ENCODE measurements around the gene ADNP.

Gene ADNP

DNA sequence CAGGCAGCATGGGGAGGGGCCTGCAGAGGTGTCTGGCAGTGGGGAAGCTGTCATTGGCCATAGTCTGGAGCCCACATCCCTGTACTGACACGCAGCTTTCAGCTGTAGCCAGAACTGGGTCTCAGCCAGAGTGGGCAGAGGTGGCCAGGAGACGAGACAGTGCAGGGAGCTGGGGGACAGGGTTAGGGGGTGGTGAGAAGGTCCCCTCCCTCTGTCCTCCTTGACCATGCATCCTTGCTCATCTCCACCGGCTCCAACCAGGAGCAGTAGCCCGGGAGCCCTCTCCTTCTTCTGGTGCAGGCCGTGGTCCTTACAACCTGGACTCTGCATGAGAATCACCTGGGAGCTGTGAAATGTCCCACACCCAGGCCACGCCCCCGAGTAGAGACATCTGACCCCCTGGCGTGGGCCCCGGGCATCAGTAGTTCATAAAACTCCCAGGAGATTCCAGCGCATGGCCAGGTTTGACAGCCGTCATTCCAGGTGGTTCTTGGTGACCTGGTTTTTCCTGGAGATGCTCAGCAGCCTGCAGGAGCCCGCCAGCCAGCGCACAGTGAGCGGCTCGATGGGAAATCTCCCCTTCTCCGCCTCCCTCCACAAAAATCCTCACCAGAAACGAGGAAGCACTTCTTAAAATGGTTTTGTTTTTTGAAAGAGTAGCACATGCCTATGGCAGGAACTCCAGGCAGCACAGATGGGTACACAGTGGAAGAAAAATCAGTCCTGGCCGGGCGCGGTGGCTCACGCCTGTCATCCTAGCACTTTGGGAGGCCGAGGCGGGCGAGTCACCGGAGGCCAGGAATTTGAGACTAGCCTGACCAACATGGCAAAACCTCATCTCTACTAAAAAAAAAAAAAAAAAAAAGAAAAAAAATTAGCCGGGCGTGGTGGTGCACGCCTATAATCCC is 56.2 kb downstream of the ADNP start:
- Histone ChIP-seq H3K4me1 (ENCODE audit: control insufficient read depth, insufficient read depth, low read length) (peaks cover 27% of the 10 kb centered on the region), H3K4me3 (ENCODE audit: insufficient read depth, low read depth, low read length) (no peak overlapping the region), H3K36me3 (ENCODE audit: control insufficient read depth, insufficient read depth, low read length) (no peaks in the 10 kb centered on the region), H3K27ac (ENCODE audit: insufficient read depth, low read depth, low read length, poor library complexity, severe bottlenecking) (no peak overlapping the region), H3K27me3 (ENCODE audit: control insufficient read depth, insufficient read depth, low read length, poor library complexity, severe bottlenecking) (no peaks in the 10 kb centered on the region), H3K9me3 (ENCODE audit: control insufficient read depth, low read length) (no peaks in the 10 kb centered on the region)
- WGBS, 2 experiments: 92 to 93% methylated on average over 28 of the region's 28 CpGs

DNA sequence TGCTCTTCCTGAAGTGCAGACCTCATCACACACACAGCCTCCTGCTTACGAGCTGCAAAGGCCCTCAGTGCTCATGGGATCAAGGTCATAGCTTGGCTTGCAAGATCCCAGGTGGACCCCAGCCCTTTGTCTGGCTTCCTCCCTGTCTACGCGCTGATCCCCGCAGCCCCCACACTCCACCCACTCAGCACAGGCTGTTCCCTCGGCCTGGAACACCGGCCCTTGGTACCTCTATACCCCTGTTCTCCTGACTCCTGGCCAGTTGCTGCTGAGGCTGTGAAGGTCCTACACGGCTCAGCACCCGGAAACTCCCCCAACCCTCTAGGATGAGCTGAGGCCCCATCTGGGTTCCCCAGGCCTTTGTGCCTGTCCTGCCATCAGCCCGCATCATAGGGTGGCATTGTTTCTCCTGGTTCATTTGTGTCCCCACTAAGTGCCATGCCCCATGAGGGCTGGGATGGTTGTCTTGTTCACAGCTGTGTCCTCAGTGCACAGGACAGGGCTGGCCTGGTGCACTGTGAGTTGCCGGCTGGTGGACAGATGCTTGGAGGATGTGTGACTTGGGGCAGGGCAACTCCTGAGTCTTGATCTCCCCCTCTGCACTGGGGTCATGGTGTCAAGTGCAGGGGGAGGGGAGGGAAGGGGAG is 57.0 kb downstream of the ADNP start:
- H3K4me1 ChIP-seq (ENCODE audit: control insufficient read depth, insufficient read depth, low read length): peaks cover 27% of the 10 kb centered on the region
- H3K27ac ChIP-seq (ENCODE audit: insufficient read depth, low read depth, low read length, poor library complexity, severe bottlenecking): no peak overlapping the region
- no peaks in the 10 kb centered on the region for H3K27me3 ChIP-seq (ENCODE audit: control insufficient read depth, insufficient read depth, low read length, poor library complexity, severe bottlenecking)
- no peak overlapping the region for H3K4me3 ChIP-seq (ENCODE audit: insufficient read depth, low read depth, low read length)
- H3K9me3 ChIP-seq (ENCODE audit: control insufficient read depth, low read length): no peaks in the 10 kb centered on the region
- 93 to 94% methylated on average over 10 of the region's 10 CpGs for WGBS, 2 experiments
- no peaks in the 10 kb centered on the region for H3K36me3 ChIP-seq (ENCODE audit: control insufficient read depth, insufficient read depth, low read length)

DNA sequence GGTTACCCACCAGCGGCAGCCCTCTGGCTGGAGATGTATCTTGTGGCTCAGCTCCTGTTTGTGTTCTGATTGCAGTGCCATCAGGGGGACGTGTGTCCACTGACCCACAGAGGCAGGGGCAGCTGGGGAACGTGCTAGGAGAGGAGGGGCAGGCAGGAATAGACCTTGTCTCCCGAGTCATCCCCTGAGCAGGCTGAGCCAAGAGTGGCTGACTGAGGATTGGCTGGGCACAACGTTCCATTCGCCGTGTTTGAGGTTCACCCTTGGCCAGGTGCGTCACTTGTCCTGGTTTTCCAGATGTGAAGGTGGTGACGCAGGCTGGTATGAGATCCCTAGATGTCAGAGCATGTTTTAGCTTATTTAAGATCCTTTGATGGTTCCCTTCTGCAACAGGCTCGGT is 57.7 kb downstream of the ADNP start:
- no peak overlapping the region for H3K27ac ChIP-seq (ENCODE audit: insufficient read depth, low read depth, low read length, poor library complexity, severe bottlenecking)

DNA sequence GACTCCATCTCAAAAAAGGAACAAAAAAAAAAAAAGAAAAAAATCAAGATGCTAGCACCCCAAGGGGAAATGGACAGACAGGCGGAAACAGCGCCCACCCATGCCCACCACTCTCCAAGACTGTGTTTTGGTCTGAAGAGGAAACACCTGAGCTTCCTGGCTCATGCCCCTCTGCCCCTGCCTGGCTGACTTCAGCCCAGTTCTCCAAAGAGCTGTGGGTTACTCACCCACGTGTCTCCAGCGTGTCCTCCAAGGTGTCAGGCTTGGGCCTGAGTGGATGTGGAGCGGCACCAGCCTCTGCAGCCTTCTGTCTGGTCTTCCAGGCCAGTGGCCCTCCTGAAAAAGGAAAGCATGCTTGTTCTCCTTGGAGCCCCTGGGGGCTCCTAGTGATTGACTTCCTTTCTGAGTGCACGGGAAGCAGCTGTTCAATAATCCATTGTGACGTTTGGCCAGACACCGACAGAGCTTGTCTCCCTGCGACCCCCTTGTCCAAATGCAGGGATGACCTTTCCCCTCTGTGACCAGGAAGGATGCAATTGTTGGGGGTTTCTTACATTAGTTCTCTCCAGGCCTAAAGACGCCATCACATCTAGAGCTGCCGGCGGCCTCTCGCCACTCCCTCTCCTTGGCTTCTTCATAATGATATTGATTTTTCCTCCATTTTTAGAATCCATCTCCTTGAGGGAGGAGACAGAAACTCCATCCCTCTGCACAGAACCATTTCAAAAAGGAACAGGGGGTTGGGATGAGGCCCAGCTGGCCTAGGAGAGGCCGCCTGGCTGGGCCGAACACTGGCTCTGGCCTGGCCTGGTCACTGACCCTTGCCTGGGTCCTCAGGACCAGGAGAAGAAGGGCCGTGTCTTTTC is 58.4 kb downstream of the ADNP start:
- Histone ChIP-seq H3K9me3 (ENCODE audit: control insufficient read depth, low read length) (no peaks in the 10 kb centered on the region), H3K27ac (ENCODE audit: insufficient read depth, low read depth, low read length, poor library complexity, severe bottlenecking) (no peak overlapping the region), H3K4me1 (ENCODE audit: control insufficient read depth, insufficient read depth, low read length) (peaks cover 27% of the 10 kb centered on the region), H3K36me3 (ENCODE audit: control insufficient read depth, insufficient read depth, low read length) (no peaks in the 10 kb centered on the region), H3K4me3 (ENCODE audit: insufficient read depth, low read depth, low read length) (no peak overlapping the region), H3K27me3 (ENCODE audit: control insufficient read depth, insufficient read depth, low read length, poor library complexity, severe bottlenecking) (no peaks in the 10 kb centered on the region)
- 85 to 87% methylated on average over 16 of the region's 16 CpGs for WGBS, 2 experiments

More for the DNA sequence above, 57.7 kb downstream of the ADNP start:
- Histone ChIP-seq H3K36me3 (ENCODE audit: control insufficient read depth, insufficient read depth, low read length) (no peaks in the 10 kb centered on the region), H3K27me3 (ENCODE audit: control insufficient read depth, insufficient read depth, low read length, poor library complexity, severe bottlenecking) (no peaks in the 10 kb centered on the region), H3K9me3 (ENCODE audit: control insufficient read depth, low read length) (no peaks in the 10 kb centered on the region), H3K4me3 (ENCODE audit: insufficient read depth, low read depth, low read length) (no peak overlapping the region), H3K4me1 (ENCODE audit: control insufficient read depth, insufficient read depth, low read length) (peaks cover 27% of the 10 kb centered on the region)
- WGBS, 2 experiments: 94% methylated on average over 10 of the region's 10 CpGs

DNA sequence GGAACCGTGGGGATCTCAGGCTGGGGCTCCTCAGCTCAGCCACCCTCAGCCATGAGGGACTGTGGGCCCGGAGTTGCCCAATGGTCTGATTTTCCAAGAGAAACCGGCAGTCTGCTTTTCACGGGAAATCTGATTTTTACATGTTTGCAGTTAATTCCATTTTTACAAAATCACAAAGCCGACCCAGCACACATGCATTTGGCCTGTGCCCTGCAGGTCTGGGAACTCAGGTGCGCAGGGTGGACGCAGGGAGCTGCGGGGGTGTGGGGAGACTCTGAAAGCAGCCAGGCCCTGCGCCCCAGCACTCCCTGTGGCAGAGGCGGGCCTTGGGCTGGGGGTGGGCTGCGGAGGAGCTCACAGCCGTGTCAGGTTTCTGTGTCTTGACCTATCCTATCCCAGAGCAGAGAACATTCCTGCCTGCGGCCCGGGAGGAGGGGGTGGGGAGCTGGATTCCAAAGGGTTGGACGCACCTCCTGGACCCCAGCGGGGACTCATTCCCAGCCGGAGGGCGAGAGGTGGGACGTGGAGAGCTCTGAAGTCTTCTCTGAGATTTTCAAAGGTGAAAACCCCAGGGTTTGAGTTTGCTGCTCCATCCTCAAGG is 60.6 kb downstream of the ADNP start:
- peak overlapping the region; percentile 39 for H3K4me3 ChIP-seq (ENCODE audit: insufficient read depth, low read depth, low read length)
- H3K27me3 ChIP-seq (ENCODE audit: control insufficient read depth, insufficient read depth, low read length, poor library complexity, severe bottlenecking): no peaks in the 10 kb centered on the region
- no peaks in the 10 kb centered on the region for H3K36me3 ChIP-seq (ENCODE audit: control insufficient read depth, insufficient read depth, low read length)
- no peaks in the 10 kb centered on the region for H3K9me3 ChIP-seq (ENCODE audit: control insufficient read depth, low read length)
- peaks cover 28% of the 10 kb centered on the region for H3K4me1 ChIP-seq (ENCODE audit: control insufficient read depth, insufficient read depth, low read length)
- H3K27ac ChIP-seq (ENCODE audit: insufficient read depth, low read depth, low read length, poor library complexity, severe bottlenecking): peak overlapping the region; percentile 67
- WGBS, 2 experiments: 6% methylated on average over 19 of the region's 19 CpGs

DNA sequence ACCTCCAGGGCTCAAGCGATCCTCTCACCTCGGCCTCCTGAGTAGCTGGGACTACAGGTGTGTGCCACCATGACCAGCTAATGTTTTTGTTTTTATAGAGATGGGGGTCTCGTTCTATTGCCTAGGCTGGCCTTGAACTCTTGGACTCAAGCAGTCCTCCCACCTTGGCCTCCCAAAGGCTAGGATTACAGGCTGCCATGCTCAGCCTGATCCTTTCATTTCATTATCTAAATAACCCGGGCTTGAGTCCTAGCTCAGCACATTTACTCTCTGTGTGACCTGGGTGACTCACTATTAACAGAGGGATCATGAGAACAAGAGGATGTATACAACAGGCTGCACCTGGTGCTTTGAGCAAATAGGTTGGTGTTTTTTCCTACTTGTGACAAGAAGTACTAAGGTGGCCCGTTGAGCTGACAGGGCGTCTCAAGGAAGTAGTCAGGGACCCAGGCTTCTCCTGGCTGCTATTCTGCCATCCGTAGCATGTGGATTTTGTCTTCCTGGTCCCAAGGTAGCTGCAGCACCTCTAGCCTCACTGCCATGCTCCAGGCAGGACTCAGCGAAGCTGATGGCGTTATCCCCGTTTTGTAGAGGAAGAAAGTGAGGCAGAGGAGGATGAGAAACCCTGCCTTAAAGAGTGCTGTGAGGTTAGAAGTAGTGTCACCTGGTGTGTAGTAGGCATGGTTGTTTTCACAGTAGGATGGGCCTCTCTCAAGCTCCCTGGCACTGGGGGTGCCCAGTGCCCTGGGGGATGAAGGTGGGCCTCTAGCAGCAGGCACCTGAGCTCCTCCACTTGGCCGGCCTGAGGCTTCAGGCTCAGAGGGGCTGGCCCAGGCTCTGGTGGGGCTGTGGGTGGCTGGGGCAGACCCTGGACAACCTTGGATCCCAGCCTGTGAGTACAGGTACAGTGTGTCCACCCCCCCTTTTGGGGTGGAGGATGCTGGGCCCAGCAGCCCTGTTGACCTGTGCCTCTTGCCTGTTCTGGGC is 62.4 kb downstream of the ADNP start:
- H3K4me1 ChIP-seq (ENCODE audit: control insufficient read depth, insufficient read depth, low read length): peaks cover 33% of the 10 kb centered on the region
- no peaks in the 10 kb centered on the region for H3K36me3 ChIP-seq (ENCODE audit: control insufficient read depth, insufficient read depth, low read length)
- no peaks in the 10 kb centered on the region for H3K27me3 ChIP-seq (ENCODE audit: control insufficient read depth, insufficient read depth, low read length, poor library complexity, severe bottlenecking)
- no peak overlapping the region for H3K4me3 ChIP-seq (ENCODE audit: insufficient read depth, low read depth, low read length)
- WGBS, 2 experiments: 93 to 94% methylated on average over 11 of the region's 11 CpGs
- H3K27ac ChIP-seq (ENCODE audit: insufficient read depth, low read depth, low read length, poor library complexity, severe bottlenecking): no peak overlapping the region
- H3K9me3 ChIP-seq (ENCODE audit: control insufficient read depth, low read length): no peaks in the 10 kb centered on the region

DNA sequence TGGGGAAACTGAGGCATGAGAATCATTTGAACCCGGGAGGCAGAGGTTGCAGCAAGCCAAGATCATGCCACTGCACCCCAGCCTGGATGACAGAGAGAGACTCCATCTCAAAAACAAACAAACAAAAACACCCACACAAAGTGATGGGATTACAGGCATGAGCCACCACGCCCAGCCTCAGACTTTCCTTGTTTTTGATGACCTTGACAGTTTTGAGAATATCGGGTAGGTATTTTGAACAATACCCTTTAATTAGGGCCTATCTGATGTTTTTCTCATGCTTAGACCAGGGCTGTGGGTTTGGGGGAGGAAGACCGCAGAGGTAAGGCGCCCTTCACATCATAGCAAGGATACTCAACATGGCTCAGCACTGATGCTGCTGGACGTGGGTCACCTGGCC is 63.4 kb downstream of the ADNP start:
- Histone ChIP-seq H3K27me3 (ENCODE audit: control insufficient read depth, insufficient read depth, low read length, poor library complexity, severe bottlenecking) (no peaks in the 10 kb centered on the region), H3K4me3 (ENCODE audit: insufficient read depth, low read depth, low read length) (no peak overlapping the region), H3K36me3 (ENCODE audit: control insufficient read depth, insufficient read depth, low read length) (no peaks in the 10 kb centered on the region), H3K9me3 (ENCODE audit: control insufficient read depth, low read length) (no peaks in the 10 kb centered on the region), H3K27ac (ENCODE audit: insufficient read depth, low read depth, low read length, poor library complexity, severe bottlenecking) (no peak overlapping the region), H3K4me1 (ENCODE audit: control insufficient read depth, insufficient read depth, low read length) (peaks cover 27% of the 10 kb centered on the region)
- WGBS, 2 experiments: 92 to 94% methylated on average over 6 of the region's 6 CpGs

DNA sequence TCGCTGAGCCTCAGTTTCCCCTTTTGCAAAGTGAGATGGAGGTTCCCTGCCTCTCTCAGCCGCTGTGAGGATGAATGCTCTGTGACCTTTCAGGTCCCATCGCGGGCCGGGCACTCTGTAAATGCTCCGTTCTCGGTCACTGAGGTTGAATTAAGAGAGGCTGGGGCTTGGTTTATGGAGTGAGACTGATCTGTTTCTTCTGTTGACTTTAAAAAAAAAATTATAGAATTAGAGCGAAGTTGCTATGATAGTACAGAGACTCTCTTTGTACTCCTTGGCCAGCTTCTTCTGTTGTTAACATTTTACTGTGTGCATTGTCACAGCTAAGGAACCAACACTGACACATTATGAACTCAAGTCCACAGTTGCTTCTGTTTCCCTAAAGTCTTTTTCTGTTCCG is 64.4 kb downstream of the ADNP start:
- H3K27me3 ChIP-seq (ENCODE audit: control insufficient read depth, insufficient read depth, low read length, poor library complexity, severe bottlenecking): no peaks in the 10 kb centered on the region
- H3K9me3 ChIP-seq (ENCODE audit: control insufficient read depth, low read length): no peaks in the 10 kb centered on the region
- no peak overlapping the region for H3K4me3 ChIP-seq (ENCODE audit: insufficient read depth, low read depth, low read length)
- no peak overlapping the region for H3K27ac ChIP-seq (ENCODE audit: insufficient read depth, low read depth, low read length, poor library complexity, severe bottlenecking)
- H3K36me3 ChIP-seq (ENCODE audit: control insufficient read depth, insufficient read depth, low read length): no peaks in the 10 kb centered on the region
- H3K4me1 ChIP-seq (ENCODE audit: control insufficient read depth, insufficient read depth, low read length): peaks cover 23% of the 10 kb centered on the region
- WGBS, 2 experiments: 94 to 96% methylated on average over 9 of the region's 9 CpGs

DNA sequence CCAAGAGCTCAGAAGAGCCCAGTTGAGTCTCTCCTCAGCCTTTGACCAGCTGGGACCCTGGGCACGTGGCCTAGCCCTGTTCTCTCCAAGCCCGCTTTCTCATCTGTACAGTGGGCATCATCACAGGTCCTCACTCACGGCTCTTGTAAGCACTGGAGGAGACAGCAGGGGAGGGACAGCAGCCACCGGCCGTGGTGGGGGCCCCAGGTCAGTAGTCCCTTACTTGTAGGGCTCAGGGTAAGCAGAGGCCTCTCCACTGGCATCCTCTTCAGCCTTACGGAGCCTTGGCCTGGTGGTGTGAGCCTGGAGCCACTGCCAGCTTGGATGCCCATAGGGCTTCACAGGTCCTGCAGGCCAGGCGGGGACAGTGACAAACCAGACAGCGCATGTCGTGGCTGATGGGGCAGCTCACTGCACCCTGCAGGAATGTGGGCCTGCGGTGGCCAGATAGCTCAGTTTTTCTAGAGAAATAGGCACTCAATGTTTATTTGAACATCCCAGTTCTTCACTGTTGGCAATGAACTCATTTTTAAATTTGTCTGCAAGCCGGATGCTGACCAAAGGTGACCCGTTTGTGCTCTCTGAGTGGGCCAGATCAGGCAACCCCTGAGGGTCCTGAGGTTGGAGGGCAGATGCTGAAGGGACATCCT is 65.1 kb downstream of the ADNP start:
- WGBS, 2 experiments: 92 to 93% methylated on average over 12 of the region's 12 CpGs
- H3K9me3 ChIP-seq (ENCODE audit: control insufficient read depth, low read length): no peaks in the 10 kb centered on the region
- no peak overlapping the region for H3K27ac ChIP-seq (ENCODE audit: insufficient read depth, low read depth, low read length, poor library complexity, severe bottlenecking)
- no peaks in the 10 kb centered on the region for H3K27me3 ChIP-seq (ENCODE audit: control insufficient read depth, insufficient read depth, low read length, poor library complexity, severe bottlenecking)
- no peak overlapping the region for H3K4me3 ChIP-seq (ENCODE audit: insufficient read depth, low read depth, low read length)
- H3K36me3 ChIP-seq (ENCODE audit: control insufficient read depth, insufficient read depth, low read length): no peaks in the 10 kb centered on the region
- peaks cover 17% of the 10 kb centered on the region for H3K4me1 ChIP-seq (ENCODE audit: control insufficient read depth, insufficient read depth, low read length)
